NCI-H1092 (cell line): ENCODE measurements around the gene NR3C1.
A peak's percentile ranks its signal among the peaks of the same experiment; 100 is the strongest.

Experiments used
- DNase-seq: peaks from one replicate; lab custom pipeline; 2025; lab: John Stamatoyannopoulos, UW

The NR3C1 gene

GRCh38 chr5:143426437-143426991 lies 23.0 kb upstream of the NR3C1 start:
- DNase-seq, result no peak

- no peak for DNase-seq
Observed at GRCh38 chr5:143425835-143426234, 22.3 kb upstream of the NR3C1 start.

DNA sequence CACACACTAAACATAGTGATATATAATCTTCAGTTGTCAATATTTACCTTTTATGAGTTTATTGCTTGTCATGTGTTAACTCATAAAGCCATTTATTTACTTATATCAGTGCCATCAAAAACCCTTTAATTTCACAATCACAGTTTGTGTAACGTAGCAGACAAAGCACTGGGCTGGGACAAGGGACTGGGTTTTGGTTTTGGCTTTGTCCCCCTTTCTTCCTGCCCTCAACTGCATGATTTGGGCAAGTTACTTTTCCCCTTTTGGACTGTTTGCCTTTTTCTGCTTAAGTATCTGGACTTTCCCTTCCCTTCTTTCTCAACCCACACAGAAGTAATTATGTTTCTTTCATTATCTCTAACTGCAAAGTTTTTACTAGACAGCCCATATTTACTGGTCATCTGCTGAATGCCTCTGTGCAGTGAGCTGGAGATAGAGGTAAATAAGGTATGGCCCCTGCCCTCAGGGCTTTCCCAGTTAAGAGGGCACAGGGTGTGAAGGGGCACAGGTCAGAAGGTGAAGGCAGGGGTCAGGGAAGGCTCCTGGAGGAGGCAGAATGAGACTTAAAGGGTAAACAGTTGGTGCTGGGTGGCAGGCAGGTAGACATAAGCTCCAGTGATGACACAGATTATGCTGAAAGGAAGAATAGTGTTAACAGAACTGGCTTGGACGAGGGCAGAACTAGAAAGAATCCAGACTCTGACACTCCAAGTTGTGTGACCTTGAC lies 14.8 kb upstream of the NR3C1 start:
- DNase-seq, result no peak

GRCh38 chr5:143417503-143418139 lies 14.1 kb upstream of the NR3C1 start:
- no peak for DNase-seq

DNA sequence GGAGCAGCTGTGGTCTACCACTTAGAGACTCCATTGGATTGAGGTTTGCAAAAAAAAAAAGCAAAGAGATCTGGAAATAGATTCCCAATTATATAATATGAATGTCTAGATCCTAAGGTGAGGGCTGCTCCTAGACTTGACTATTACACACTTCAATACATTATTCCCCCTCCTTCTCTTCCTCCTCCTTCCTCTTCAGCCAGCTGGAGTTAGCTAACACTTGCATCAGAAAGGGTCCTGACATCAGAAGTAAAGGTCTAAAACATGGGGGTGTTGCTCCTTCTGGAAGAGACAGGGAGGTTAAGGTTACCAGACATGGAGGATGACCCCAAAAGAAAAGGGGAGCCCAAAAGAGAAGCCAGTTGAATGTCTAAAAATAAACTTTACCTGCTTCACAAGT lies 12.9 kb upstream of the NR3C1 start:
- no peak for DNase-seq

- DNase-seq, result no peak
Observed at GRCh38 chr5:143413958-143414669, 10.6 kb upstream of the NR3C1 start.

GRCh38 chr5:143412661-143413342 lies 9.3 kb upstream of the NR3C1 start:
- DNase-seq, result no peak

- no peak for DNase-seq
Observed at GRCh38 chr5:143409926-143410325, 6.4 kb upstream of the NR3C1 start.

DNA sequence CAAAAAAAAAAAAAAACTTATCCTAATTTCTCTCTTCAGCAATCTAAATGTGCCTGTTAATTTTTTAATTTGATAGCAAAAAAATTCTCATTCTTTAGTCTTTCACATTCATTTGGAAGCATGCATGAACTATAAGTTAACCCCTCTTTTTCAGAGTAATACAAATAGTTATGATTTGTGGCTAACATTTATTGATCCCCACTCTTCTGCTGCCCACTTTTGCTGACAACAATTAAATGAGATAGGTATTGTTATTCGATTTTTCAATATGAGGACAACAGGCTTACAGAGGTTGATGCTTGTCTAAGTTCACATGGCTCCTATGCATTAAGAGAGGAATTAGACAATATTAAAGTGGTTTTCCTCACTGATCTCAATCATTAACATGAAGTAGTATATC lies 2.9 kb upstream of the NR3C1 start:
- DNase-seq, result no peak

DNA sequence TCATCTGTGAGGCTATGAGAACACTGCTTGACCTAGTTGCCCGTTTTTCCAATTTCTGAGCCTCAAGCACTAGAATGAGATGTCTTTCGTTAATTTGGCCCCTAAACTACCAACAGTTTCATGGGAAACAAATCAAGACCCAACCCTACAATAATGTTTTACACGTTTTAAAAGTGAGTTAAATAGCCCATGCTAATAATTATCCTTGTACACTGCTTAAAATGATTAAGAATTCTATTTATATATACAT lies 2.3 kb upstream of the NR3C1 start:
- DNase-seq, result no peak

- DNase-seq, result peak; percentile 52
Observed at GRCh38 chr5:143405063-143405848, 1.8 kb upstream of the NR3C1 start.

DNA sequence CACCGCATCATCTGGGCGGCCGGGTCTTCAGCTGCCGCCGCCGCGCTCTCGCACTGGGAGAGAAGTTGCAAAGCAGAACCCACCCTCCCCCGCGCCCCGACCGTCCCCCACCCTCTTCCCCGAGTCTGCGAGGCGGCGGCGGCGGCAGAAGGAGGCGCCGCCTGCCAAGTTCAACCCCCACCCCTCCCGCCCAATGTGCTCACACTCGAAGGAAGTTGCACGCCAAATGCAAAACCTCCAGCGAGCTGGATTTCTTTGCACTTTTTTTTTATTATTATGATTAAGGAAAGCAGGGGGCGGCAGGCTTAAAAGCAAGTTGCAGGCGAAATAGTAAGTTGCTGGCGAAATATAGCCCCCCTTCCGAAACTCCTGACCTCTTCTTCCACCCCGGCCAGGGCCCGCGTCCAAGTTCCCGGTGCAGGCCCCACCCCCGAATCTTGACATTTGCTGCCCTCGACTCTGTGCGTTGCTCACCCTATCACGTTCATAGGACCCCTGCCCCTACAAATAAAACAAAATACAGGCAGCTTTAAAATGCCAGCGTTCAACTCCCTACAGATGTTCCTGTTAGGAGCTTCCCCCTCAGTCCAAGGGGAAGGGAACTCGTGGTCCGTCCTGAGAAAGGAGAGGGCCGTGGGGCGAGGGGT lies 1.1 kb upstream of the NR3C1 start:
- peak; percentile 49 for DNase-seq

DNA sequence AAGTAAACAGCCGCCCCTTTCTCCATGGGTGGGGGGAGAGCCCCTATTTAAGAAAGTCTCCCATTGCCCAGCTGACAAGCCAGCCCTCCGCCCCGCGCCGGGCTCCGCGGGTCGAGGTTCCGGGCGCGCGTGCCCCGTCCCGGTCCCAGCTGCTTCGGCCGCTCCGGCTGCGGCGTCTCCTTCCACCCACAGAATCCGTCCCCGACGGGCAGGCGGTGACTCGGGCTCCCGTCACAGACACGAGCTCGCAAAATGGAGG lies 223 bp downstream of the NR3C1 start:
- DNase-seq, result no peak

DNA sequence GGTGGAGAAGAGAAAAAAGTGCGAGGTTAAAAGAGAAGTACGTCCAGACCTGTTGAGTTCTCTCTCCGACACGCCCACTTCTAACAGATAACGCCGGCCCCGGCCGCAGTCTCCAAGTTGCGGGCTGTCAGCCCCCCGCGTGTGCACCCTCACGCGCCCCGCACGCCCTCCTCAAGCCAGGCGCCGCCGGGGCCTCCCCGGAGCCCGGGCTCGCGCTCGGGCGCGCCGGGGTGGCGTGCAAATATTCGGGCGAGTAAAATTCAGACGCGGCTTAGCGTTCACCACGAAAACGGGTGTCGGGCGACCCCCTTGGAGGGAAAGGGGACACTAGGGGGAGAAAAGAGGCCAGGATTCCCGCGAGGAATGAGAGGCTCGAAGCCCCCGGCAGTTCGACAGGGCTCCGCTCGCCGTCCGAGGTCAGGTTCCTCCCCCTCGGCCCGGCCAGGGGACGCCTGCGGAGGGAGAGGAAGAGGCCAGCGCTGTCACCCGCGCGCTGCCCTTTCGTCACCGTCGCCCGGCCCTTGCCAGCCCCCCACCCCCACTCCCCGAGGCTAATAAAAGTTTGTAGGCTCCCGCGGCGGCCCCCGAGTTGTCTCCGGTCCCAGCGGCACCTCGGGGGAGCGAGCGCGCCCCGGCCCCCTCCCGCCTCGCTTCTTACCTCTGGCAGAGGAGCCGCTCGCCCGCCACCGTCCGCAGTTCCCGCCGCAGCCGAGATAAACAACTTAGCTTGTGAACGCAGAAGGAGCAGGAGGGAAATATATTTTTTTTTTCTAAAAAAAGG lies 743 bp downstream of the NR3C1 start:
- peak; percentile 26 for DNase-seq

DNA sequence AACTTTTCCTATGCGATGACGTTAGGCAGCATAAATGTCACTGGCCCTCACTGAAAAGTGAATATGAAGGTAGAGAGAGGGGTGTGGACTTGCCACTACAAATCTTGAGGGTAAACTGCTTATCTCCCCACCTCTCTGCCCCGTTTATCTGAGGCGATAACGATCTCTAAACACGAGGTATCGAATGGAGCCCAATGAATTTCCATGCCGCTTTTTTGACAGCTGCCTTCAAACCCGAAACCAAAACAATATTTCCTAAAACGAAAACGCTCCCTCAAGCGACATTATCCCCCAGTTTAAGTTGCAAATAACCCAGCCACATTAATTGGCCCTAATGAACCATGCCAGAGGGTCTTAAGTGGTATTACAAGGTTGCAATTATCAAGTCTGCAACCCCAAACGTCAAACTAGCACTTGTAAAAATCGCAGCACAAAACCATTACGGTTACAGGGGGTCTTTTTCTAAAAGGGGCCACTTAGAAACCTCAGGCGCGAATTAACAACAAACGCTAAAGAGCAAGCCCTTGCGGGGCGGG lies 1.4 kb downstream of the NR3C1 start:
- DNase-seq, result no peak

GRCh38 chr5:143401227-143402016 lies 2.1 kb downstream of the NR3C1 start:
- DNase-seq, result no peak

DNA sequence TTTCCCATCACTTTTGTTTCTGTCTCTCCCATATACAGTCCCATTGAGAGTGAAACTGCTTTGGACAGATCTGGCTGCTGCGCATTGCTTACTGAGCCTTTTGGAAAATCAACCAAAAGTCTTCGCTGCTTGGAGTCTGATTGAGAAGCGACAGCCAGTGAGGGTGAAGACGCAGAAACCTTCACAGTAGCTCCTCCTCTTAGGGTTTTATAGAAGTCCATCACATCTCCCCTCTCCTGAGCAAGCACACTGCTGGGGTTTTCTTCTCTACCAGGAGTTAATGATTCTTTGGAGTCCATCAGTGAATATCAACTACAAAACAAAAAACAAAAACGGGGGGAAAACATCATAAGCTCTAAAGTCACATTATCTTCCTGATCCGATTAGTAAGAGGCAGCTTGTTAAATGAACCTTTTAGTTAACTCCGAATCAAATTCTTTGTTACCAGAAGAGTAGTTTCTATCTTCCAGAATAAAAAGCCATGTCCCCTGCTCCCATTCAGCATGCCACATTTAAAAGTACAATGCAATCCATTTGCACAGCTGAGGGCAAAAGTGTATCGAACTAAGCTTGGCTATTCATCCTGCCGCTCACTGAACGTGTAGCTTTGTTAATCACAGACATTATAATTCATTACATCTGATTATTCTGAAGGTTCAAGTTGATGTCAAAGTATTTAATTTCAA lies 2.8 kb downstream of the NR3C1 start:
- no peak for DNase-seq

DNA sequence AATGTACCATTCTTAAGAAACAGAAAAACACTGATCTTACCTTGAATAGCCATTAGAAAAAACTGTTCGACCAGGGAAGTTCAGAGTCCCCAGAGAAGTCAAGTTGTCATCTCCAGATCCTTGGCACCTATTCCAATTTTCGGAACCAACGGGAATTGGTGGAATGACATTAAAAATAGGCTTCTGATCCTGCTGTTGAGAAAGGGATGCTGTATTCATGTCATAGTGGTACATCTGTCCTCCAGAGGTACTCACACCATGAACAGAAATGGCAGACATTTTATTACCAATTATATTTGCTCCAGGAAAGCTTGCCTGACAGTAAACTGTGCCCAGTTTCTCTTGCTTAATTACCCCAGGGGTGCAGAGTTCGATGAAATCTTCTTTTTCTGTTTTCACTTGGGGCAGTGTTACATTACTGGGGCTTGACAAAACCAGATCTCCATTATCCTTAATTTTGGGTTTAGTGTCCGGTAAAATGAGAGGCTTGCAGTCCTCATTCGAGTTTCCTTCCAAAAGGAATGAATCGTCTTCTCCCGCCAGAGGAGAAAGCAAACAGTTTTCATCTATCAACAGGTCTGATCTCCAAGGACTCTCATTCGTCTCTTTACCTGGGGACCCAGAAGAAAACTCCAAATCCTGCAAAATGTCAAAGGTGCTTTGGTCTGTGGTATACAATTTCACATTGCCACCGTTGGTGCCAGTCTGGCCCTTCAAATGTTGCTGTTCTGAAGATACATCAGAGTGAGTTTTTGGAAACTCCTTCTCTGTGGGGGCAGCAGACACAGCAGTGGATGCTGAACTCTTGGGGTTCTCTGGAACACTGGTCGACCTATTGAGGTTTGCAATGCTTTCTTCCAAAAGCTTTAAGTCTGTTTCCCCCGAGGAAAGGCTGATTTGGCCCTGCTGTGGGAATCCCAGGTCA lies 3.6 kb downstream of the NR3C1 start:
- no peak for DNase-seq
